ENCODE results near the gene FAM107A. TPM values are rescaled to one million over a fixed set of nuclear protein-coding genes. Genes with fewer than 3 reads are reported as not detected.

Gene FAM107A
- total RNA-seq, 1 experiment from 2014 or later = not detected

GRCh38 chr3:58553003-58553402, 24.2 kb downstream of the FAM107A start:
- ATAC-seq = no peak
- POLR2A ChIA-PET = no interaction called here
- no peak for TF ChIP-seq SP1 (IDR thresholded peaks at IDR 0.05; ENCODE audit: low read depth)
- no peak for TF ChIP-seq POLR2A (IDR thresholded peaks at IDR 0.05; ENCODE audit: borderline replicate concordance, extremely low read depth, insufficient read depth, insufficient read length)
- no peak for TF ChIP-seq SRF (IDR thresholded peaks at IDR 0.05; ENCODE audit: low read depth)
- no peak for TF ChIP-seq FOSL1 (IDR thresholded peaks at IDR 0.05; ENCODE audit: low read depth)
- no peak for TF ChIP-seq JUND (IDR thresholded peaks at IDR 0.05)
- TF ChIP-seq YY1 (IDR thresholded peaks at IDR 0.05; ENCODE audit: extremely low read depth, insufficient replicate concordance, low read depth, low read length) = no peak
- no peak for TF ChIP-seq CTCF (IDR thresholded peaks at IDR 0.05 in 2 of 3, conservative IDR thresholded peaks at IDR 0.05 in 1 of 3; ENCODE audit: borderline replicate concordance in 1 of 3, insufficient read depth in 1 of 3, low read depth in 2 of 3, low read length in 2 of 3)
- no peak for TF ChIP-seq ZFX (IDR thresholded peaks at IDR 0.05)
- TF ChIP-seq ELF1 (IDR thresholded peaks at IDR 0.05; ENCODE audit: borderline replicate concordance, low read depth) = no peak
- TF ChIP-seq, protein P1, sequence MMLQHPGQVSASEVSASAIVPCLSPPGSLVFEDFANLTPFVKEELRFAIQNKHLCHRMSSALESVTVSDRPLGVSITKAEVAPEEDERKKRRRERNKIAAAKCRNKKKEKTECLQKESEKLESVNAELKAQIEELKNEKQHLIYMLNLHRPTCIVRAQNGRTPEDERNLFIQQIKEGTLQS (IDR thresholded peaks at IDR 0.05) = no peak
- TF ChIP-seq REST (IDR thresholded peaks at IDR 0.05; ENCODE audit: low read depth) = no peak
- Histone ChIP-seq H3K9ac (ENCODE audit: low read length) (no peak overlapping the region), H2AFZ (ENCODE audit: low read depth, low read length, poor library complexity, severe bottlenecking) (no peak overlapping the region), H3K27me3 (ENCODE audit: insufficient read depth, low read length) (no peaks in the 10 kb centered on the region), H3K27ac (ENCODE audit: low read depth, low read length) (no peak overlapping the region), H3K4me1 (ENCODE audit: control insufficient read depth in 1 of 2, insufficient read depth in 2 of 2, low read length in 2 of 2) (no peaks in the 10 kb centered on the region), H3K4me2 (ENCODE audit: low read length) (no peak overlapping the region), H3K9me2 (ENCODE audit: insufficient read depth) (no peaks in the 10 kb centered on the region), H3K36me3 (ENCODE audit: control insufficient read depth in 1 of 2, insufficient read depth in 2 of 2, low read length in 2 of 2) (no peaks in the 10 kb centered on the region), H3K4me3 (replicated peaks in 1 of 2; ENCODE audit: low read depth in 1 of 2, low read length in 2 of 2) (no peak overlapping the region), H4K20me1 (ENCODE audit: insufficient read depth) (no peaks in the 10 kb centered on the region), H3K9me3 (ENCODE audit: control insufficient read depth in 1 of 2, insufficient read depth in 1 of 2, low read depth in 1 of 2, low read length in 2 of 2) (0 out of 4 replicates have a peak, but pooled peaks cover 0 to 2% of the 10 kb centered on the region in 2 experiments), H3K79me2 (ENCODE audit: insufficient read depth, low read length) (no peaks in the 10 kb centered on the region)
- no peak for DNase-seq (ENCODE audit: low read depth, low spot score)
- RAD21 ChIA-PET (ENCODE audit: low non-redundant PET in 1 of 2, low total read pairs in 2 of 2, uncharacterized antibody in 2 of 2, unreplicated experiment in 2 of 2) = no interaction called here
- no TSS peak for BruUV-seq (replicated peaks)
- CTCF ChIA-PET = no interaction called here
- intact Hi-C loops (cut with micrococcal nuclease) = no loop called here
